COLO829 (cell line): ENCODE results near the gene EFNA2.

Experiments
- DNase-seq: peaks from one replicate; pipeline ENCODE4 v3.0.0; 2012; ENCODE audit warnings: low spot score

Gene EFNA2

DNA sequence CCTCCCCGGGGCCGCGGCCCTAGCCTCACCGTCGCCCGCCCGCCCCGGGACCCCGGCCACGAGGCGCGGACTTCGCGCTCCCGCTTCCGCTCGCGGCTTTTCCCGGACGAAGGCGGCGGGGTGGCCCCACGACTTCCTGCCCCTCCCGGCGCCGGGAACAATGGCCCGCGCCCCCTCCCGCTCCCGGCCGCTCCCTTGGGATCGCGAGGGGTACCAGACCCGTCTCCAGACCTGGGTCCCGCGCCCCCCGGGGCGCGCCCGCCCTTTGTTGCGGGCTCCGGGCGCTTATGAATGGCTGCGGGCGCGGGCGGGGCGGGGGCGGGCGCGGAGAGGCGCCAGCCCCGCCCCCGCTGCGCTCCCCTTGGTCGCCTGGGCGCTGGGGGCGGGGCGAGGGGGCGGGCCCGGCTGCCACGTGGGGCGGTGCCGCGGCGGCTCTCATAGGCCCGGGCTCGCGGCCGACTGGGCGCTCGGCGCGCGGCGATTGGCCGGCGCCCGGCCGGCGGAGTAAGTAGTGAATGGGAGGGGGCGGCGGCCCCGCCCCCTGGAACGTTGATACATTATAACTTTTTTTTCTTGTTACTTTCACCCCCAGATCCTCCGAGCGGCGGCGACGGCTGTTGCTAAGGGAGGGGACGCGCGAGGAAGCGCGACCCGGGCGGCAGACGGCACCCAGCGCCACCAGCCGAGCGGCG is 36.2 kb upstream of the EFNA2 start:
- peak; percentile 76 for DNase-seq

DNA sequence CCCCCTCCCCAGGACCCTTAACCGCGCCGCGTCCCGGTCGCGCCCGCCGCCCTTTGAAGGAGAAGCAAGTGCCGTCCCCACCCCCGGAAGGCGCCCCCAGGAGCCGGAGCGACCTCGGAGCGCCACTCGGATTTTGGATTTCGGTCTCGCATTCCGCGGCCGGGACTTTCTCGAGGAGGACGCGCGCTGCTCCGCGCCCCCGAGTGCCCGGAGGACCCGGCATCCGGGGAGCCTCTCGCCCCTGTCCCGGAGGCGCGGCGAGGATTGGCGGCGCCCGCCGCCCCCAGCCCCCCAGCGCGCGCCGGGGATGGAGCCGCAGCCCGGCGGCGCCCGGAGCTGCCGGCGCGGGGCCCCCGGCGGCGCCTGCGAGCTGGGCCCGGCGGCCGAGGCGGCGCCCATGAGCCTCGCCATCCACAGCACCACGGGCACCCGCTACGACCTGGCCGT is 35.7 kb upstream of the EFNA2 start:
- no peak for DNase-seq

DNA sequence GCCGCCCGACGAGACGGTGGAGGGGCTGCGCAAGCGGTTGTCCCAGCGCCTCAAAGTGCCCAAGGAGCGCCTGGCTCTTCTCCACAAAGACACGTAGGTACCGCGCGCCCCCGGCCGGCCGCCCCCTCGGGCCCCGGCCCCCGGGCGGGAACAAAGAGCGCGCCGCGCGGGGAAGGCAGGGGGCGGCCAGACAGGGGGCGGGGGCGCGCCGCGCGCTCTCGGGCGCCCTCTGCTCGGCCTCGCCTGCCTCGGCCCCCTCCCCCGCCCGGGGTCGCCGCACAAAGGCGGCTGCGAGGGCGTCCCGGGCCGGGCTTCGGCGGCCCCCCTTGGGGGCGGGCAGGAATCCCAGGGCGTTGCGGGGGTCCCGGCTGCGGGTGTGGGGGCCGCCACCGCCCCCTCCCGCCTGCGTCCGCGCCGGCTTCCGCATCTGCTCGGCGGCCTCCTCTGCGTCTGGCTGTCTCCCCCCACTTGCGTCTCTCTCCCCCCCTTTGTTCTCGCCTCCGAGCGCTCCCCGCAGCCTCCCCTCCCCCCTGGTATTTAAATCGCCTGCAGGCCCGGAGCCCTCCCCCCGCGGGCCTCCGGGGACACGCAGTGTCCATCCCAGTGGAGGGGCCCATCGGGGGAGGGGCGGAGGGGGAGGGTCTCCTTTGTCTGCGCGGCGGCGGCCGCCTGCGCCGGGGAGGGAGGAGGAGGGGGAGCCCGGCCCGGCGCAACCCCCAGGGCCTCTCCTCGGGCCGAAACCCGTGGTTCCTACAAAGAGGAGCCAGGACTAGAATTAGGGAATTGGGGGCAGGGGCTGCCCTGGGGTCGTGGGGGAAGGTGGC is 35.0 kb upstream of the EFNA2 start:
- DNase-seq, result no peak

DNA sequence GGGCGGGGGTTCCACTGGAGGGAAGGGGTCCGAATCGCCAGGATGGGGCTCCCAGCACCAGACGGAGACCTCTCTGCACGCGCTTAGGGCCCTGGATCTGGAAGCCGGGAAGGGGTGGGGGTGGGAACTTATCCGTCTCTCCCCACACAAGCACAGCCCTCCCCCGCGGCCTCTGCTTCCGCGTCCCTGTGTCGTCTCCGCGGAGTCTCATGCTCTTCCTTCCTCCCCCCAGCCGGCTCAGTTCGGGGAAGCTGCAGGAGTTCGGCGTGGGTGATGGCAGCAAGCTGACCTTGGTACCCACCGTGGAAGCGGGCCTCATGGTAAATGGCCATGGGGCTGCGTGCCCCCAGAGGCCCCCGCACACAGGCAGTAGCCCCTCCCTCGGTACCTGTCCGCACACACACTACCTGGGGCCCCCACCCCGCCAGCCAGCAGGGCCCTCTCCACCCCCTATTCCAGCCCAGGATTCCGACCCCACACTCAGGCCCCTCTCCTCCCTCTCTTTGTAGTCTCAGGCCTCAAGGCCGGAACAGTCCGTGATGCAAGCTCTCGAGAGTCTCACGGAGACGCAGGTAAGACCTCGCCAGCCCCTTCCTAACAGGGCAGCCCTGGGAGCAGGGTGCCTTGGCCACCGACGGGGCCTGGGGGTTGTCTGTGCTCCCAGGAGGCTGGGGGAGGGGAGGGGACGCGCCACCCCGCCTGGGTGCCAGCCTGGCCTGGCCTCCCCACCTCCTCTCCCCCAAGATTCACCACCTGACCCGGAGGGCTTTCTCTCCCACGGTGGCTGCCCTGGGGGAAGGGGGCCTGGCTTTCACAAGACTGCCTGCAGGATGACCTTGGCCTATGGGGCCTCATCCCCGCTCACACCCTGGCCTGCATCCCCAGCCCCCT is 34.1 kb upstream of the EFNA2 start:
- DNase-seq, result no peak

DNA sequence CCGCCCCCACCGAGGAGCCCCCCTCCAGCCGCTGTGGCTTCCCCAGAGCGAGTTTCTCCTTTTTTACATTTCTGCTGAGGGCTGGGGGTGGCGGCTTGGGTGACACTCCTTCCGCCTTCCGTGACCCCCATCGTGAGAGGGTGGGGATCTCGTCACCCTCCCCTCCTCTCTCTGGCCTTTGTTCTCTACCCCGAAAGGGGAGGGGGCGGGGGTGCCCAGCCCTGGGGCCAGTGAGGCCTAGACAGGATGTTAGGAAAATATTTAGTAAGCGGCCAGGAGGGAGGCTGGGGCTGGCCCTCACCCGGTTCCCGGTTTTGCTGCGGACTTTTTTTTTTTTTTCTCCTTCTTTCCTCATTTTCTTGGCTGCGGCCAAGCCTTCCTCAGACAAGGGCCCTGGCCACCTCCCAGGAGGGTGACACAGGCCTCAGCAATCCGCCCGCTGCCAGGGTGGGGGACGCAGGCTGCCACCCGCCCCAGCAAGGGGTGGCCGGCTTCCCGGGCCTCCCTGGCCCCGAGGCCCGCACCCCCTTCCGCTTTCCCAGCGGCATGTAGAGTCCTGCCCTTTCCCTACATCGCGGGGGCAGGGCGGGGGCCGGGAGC is 33.4 kb upstream of the EFNA2 start:
- DNase-seq, result no peak

DNA sequence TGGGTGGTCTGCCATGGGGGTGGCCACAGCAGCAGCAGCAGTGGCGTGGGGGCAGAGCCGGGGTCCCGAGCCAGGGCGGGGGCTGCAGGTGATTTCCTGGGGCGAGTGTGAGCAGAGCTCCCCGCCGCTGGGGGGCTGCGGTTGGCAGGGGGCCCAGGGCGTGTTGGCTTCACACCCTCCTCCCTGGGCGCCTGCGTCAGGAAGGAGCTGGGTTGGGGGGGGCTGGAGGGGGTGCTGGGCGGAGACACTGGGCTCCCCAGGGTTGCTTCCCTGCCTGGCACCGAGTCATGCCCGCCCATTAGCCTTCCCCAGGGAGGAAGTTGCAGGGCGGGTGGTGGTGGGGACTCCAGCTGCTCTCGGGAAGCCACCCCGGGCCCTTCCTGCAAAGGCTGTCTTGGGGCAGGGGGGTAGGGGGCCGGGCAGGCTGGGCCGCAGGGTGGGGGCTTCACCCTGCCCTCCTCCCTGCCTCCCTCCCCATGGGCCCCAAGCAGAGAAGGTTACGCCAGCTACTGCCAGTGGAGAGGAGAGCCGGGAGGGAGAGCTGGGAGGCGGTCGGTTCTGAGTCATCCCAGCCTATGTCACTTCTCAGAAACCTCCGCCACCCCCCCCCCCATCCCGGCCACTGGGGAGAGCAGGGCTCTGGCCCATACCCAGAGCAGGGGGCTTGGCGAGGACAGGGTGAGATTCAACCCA is 32.7 kb upstream of the EFNA2 start:
- no peak for DNase-seq

DNA sequence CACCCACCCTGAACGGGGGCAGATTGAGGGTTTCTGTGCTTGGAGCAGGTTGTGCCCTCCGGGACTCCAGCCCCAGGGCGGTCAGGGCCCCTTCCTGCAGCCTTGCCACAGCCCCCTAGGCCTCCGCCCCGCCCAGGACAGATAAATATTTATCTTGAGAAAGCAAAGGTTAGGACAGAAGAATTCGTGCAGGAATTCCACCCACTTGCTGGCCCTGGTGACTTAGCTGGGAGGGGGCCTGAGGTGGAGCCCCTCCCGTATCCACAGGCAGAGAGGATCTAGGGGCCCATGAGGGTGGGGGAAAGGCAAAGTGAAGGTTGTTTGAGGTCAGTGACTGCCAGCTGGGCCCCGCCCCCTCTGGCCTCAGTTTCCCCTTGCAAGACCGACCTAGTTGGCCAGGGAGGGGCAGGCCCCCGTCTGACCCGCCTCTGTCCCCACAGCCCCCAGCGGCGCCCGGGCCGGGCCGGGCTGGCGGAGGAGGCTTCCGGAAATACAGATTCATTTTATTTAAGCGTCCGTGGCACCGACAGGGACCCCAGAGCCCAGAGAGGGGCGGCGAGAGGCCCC is 32.1 kb upstream of the EFNA2 start:
- no peak for DNase-seq

DNA sequence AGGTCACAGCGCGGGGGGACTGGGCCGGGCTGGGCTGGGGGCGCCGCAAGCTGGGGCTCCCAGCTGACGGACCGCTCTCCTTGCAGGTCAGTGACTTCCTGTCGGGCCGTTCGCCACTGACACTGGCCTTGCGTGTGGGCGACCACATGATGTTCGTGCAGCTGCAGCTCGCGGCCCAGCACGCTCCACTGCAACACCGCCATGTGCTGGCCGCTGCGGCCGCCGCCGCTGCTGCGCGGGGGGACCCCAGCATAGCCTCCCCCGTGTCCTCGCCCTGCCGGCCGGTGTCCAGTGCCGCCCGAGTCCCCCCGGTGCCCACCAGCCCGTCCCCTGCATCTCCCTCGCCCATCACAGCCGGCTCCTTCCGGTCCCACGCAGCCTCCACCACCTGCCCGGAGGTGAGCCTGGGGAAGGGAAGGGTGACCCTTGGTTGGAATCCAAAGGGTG is 31.6 kb upstream of the EFNA2 start:
- DNase-seq, result no peak

DNA sequence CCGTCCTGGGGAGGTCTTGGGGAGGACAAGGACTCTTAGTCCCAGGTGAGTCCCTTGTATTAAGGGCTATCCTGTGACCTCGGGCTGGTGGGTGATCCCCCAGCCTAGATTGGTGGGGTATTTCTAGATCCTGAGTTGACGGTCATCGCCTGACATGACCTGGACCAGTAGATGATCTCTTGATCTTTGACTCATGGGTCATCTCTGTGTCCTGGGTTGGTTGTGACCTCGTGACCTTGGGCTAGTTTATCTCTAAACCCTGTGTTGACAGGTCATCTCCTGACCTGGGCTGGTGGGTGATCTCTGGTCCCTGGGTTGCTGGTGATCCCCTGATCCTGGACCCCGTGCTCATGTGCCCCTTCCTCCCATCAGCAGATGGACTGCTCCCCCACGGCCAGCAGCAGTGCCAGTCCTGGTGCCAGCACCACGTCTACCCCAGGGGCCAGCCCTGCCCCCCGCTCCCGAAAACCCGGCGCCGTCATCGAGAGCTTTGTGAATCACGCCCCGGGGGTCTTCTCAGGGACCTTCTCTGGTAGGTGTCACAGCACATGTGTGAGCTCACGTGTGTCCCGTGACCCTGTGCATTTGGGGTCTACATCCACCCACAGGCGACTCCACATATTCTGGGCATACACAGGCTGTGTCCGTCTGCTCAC is 31.0 kb upstream of the EFNA2 start:
- no peak for DNase-seq

DNA sequence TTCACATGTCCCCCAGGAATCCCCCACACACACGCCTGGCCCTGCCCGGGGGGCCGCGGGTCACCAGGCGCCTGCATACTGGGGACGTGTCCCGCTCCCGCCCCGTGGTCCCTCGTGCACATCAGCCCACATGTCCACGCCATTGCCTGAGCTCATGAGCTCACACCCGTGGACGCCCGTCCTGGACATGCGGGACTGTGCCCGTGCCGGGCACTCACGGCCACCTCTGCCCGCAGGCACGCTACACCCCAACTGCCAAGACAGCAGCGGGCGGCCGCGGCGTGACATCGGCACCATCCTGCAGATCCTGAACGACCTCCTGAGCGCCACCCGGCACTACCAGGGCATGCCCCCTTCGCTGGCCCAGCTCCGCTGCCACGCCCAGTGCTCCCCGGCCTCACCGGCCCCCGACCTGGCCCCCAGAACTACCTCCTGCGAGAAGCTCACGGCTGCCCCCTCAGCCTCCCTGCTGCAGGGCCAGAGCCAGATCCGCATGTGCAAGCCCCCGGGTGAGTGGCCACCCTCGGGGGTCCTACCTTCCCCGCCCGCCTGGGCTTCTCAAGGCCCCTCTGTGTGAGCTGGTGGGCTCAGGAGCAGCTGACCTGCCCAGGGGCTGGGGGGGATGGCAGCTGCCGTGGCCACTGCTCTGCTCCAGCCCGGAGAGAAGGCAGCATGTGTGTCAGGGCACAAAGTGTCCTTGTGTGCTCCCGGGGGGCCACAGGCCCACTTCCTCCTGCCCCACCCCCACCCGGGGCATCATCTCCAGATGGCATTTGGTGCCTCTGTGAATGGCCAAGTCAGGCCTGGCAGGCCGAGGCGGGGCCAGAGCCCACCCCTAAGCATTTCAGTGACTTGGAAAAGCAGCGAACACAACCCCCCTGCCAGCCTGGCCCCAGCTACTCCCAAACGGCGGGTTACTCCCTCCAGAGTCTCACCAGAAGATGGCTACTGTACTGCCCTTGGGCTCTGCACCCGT is 30.2 kb upstream of the EFNA2 start:
- no peak for DNase-seq

DNA sequence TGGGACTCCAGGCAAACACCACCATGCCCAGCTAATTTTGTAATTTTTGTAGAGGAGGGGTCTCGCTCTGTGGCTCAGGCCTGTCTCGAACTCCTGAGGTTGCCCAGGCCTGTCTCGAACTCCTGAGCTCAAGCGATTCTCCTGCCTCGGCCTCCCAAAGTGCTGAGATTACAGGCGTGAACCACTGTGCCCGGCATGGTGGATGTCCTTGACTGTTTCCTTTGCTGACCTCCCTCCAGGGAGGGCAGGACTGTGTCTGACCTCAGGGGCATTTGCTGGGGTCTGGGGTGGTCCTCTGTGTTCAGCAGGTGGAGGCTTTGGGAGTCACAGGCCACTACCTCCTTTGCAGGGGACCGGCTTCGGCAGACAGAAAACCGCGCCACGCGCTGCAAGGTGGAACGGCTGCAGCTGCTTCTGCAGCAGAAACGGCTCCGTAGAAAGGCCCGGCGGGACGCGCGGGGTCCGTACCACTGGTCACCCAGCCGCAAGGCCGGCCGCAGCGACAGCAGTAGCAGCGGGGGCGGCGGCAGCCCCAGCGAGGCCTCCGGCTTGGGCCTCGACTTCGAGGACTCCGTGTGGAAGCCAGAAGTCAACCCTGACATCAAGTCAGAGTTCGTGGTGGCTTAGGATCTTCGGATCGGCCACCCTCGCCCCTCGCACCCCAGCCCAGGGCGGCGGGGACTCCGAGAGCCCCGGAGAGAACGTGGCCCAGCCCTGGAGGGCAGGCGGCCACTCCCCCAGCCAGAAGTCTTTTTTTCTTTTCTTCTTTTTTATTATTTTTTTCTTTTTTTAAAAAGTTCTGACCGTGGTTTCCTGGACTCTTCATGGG is 28.8 kb upstream of the EFNA2 start:
- DNase-seq, result no peak

DNA sequence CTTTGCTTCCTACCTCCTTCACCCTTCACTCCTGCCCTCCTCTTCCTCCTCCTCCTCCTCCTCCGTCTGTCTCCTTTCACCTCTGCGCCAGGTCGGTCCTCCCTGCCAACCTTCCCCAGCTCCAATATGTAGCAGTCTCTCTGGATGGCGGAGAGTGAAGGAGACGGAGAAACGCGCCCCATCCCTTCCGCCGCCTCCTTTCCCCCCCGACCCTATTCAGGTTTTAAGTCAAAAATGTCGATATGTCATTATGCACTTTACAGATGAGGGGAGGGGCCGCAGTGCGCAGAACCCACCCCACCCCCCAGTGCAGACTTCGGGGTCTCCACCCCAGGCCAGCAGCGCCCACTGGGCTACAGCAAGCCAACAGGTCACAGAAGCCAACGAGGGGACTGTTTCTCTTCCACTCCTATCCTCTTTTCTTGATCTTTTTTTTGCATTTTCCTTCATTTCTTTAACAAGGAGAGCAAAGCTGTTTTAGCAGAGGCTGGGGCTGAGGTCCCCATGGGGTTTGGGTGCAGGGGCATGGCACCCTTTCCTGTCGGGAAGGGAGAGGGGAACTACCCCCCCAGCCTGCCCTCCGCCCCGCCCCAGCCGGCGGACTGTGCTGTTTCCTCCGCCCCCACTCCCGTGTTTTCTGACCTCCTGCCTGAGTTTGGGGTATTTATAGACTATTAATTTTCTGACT is 28.1 kb upstream of the EFNA2 start:
- DNase-seq, result no peak

DNA sequence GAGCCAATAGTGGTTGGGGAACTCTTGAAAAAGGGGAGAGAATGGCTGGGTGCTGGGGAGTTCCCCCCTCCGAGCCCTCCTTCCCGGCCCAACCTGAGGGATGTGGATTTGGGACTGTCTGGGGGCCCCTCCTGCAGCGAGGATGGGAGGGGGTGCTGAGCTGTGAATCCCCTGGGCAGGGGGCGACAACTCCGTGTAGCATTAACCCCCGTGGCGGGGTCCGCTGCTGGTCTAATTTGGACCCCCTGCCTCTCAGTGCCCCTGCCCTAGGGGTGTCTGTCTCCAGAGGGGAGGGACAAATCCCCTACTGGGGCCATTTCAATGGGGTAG is 27.5 kb upstream of the EFNA2 start:
- no peak for DNase-seq

DNA sequence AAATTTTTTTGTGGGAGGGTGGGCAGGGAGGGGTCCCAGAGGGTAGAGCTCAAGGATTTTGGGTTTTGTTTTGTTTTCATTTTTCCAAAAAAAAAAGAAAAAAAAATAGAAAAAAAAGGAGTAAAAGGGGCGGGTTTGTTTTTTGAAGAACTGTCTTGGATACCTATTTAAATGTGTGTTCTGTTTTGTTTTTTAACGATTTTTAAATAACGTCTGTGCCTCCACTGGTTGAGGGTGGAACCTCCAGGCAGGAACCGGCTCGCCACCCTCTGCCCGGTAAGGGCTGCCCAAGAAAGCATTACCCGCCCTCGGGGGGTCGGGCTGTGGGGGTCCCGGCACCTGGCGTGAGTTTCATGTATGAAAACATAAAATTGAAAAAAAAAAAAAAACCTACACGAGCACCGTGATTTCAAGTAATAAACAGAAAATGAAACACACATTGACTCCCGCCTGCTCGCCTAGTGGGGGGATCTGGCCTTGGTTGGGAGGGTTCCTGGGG is 26.9 kb upstream of the EFNA2 start:
- DNase-seq, result no peak

DNA sequence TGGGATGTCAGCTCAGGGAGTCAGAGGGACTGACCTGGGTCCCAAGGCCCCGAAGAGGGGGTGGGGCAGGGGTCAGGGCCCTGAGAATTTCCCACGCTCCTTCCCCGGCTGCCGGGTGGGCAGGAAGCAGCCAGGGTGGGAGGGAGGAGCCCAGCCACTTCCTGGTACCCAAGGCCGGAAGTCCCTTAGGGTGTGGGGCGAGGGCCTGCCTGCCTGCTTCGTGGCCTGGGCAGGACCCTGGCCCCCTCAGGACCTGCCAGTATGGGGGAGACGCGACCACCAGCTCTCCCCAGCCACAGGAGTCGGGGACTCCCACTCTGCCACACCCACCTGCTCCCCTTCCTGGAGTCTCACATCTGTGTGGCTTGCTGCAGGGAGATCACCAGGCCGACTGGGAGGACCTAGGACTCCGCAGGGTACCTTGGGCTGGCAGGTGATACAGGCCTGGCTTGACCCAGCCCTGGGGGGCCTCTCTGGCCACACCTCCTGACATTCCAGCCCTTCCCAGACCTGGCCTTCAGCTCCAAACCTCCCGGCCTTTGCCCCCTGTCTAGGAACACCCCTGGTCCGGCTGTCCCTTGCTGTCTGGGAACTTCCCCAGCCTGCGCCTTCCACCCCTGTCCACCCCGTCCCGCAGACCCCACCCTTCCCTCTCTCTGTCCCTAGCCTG is 26.3 kb upstream of the EFNA2 start:
- DNase-seq, result no peak

DNA sequence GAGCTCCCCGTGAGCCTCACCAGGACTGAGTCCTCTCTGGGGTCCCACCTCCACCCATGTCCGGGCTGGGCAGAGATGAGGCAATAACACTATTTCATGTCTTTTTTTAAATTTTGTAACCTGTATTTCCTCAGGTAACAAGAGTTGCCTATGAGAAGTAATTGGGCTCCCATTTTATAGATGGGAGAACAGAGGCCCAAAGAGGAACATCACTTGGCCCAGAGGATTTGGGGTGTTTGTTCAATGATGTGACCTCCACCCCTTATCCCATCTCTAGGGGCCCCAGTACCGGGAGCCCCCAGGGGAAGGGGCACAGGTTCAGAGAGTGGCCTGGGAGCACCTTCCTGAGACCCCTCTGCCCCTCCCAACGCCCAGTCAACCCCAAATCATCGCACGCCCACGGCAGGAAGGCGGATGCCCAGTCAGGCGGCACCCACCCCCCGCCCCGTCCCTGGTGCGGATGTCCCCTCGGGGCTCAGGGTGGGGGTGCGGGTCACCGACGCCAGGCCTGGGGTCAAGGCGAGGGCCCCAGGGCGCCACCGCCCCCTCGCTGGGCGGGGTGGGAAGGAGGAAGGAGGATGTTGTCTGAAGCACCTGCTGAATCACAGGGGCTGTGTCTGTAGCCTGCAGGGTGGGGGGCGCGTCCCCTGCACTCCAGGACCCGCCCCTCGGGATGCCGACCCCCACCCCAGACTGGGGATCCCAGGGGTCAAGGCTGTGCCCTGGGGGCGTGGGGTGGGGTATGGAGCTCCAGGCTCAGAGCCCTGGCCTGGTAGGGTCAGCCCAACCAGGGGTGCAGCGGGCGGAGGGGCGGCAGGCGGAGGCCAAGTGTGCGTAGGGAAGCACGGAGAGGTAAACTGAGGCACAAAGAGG is 25.6 kb upstream of the EFNA2 start:
- no peak for DNase-seq
